ENCODE data around the gene C12orf57. TPM values are rescaled to one million over a fixed set of nuclear protein-coding genes. Genes with fewer than 3 reads are reported as not detected.

The C12orf57 gene
- total RNA-seq, 2 experiments from 2014 or later = 184 to 185 TPM

GRCh38 chr12:6946920-6947374 is 3.1 kb downstream of the C12orf57 start:
- ChIA-PET CTCF (interaction anchor here (1.4 to 18.6 kb wide), 7 partner anchors 10 to 163 kb away, joined by 4 to 742 read pairs (median 38); partner anchors contain the start of genes C1RL, LPCAT3 and SPSB2), POLR2A (interaction anchor here (0.8 to 20.8 kb wide), 5 partner anchors 9 to 78 kb away, joined by 3 to 1099 read pairs (median 6); partner anchors contain the start of genes LPCAT3 and PTPN6)
- Mint-ChIP-seq H3K4me1 (ENCODE audit: low read depth) (peaks cover 82% of the 10 kb centered on the region), H3K27me3 (ENCODE audit: low read depth) (peaks cover 2% of the 10 kb centered on the region), H3K27ac (peak overlapping the region; percentile 97), H3K4me3 (peak overlapping the region; percentile 88), H3K36me3 (ENCODE audit: low read depth) (peaks cover 24% of the 10 kb centered on the region), H3K9me3 (ENCODE audit: insufficient read depth) (no peaks in the 10 kb centered on the region)
- ATAC-seq (no peak), DNase-seq (no peak)

GRCh38 chr12:6947615-6948014 is 3.8 kb downstream of the C12orf57 start:
- no peaks in the 10 kb centered on the region for H3K9me3 Mint-ChIP-seq (ENCODE audit: insufficient read depth)
- H3K27ac Mint-ChIP-seq = peak overlapping the region; percentile 35
- no peak overlapping the region for H3K4me3 Mint-ChIP-seq
- ATAC-seq = no peak
- H3K36me3 Mint-ChIP-seq (ENCODE audit: low read depth) = peaks cover 29% of the 10 kb centered on the region
- peaks cover 76% of the 10 kb centered on the region for H3K4me1 Mint-ChIP-seq (ENCODE audit: low read depth)
- ChIA-PET POLR2A (interaction anchor here (1.3 to 20.8 kb wide), 3 partner anchors 10 to 79 kb away, joined by 4 to 1099 read pairs (median 7); partner anchors contain the start of gene PTPN6), CTCF (interaction anchor here (1.4 to 18.6 kb wide), 5 partner anchors 11 to 163 kb away, joined by 4 to 742 read pairs (median 45); partner anchors contain the start of genes C1RL and LPCAT3)
- DNase-seq = no peak
- peaks cover 2% of the 10 kb centered on the region for H3K27me3 Mint-ChIP-seq (ENCODE audit: low read depth)

GRCh38 chr12:6948873-6949594 is 5.2 kb downstream of the C12orf57 start:
- ChIA-PET POLR2A (interaction anchor here (1.0 to 20.8 kb wide), 3 partner anchors 4 to 22 kb away, joined by 3 to 1099 read pairs (median 1099); partner anchors contain the start of genes C12orf57, PTPN6 and RNU7-1), CTCF (interaction anchor here (0.8 to 18.6 kb wide), 6 partner anchors 11 to 164 kb away, joined by 3 to 742 read pairs (median 6); partner anchors contain the start of gene SPSB2)
- H3K27me3 Mint-ChIP-seq (ENCODE audit: low read depth) = no peaks in the 10 kb centered on the region
- H3K36me3 Mint-ChIP-seq (ENCODE audit: low read depth) = peaks cover 38% of the 10 kb centered on the region
- no peak for DNase-seq
- peaks cover 67% of the 10 kb centered on the region for H3K4me1 Mint-ChIP-seq (ENCODE audit: low read depth)
- no peaks in the 10 kb centered on the region for H3K9me3 Mint-ChIP-seq (ENCODE audit: insufficient read depth)
- H3K4me3 Mint-ChIP-seq = peak overlapping the region; percentile 37
- ATAC-seq = no peak
- H3K27ac Mint-ChIP-seq = peak overlapping the region; percentile 84

- peak overlapping the region; percentile 98 for H3K27ac Mint-ChIP-seq
- H3K4me3 Mint-ChIP-seq = peak overlapping the region; percentile 99
- H3K9me3 Mint-ChIP-seq (ENCODE audit: insufficient read depth) = no peaks in the 10 kb centered on the region
- H3K27me3 Mint-ChIP-seq (ENCODE audit: low read depth) = no peaks in the 10 kb centered on the region
- peaks cover 49% of the 10 kb centered on the region for H3K36me3 Mint-ChIP-seq (ENCODE audit: low read depth)
- peak; percentile 63 for DNase-seq
- peaks cover 68% of the 10 kb centered on the region for H3K4me1 Mint-ChIP-seq (ENCODE audit: low read depth)
- CTCF ChIA-PET = interaction anchor here (1.6 to 18.6 kb wide), 6 partner anchors 10 to 163 kb away, joined by 4 to 742 read pairs (median 10); partner anchors contain the start of gene LPCAT3
- no peak for ATAC-seq
- POLR2A ChIA-PET = interaction anchor here (0.7 to 20.8 kb wide), 4 partner anchors 5 to 83 kb away, joined by 4 to 1099 read pairs (median 552); partner anchors contain the start of genes C12orf57, PTPN6, RNU7-1 and TPI1
Observed at GRCh38 chr12:6950401-6950801, 6.6 kb downstream of the C12orf57 start.

DNA sequence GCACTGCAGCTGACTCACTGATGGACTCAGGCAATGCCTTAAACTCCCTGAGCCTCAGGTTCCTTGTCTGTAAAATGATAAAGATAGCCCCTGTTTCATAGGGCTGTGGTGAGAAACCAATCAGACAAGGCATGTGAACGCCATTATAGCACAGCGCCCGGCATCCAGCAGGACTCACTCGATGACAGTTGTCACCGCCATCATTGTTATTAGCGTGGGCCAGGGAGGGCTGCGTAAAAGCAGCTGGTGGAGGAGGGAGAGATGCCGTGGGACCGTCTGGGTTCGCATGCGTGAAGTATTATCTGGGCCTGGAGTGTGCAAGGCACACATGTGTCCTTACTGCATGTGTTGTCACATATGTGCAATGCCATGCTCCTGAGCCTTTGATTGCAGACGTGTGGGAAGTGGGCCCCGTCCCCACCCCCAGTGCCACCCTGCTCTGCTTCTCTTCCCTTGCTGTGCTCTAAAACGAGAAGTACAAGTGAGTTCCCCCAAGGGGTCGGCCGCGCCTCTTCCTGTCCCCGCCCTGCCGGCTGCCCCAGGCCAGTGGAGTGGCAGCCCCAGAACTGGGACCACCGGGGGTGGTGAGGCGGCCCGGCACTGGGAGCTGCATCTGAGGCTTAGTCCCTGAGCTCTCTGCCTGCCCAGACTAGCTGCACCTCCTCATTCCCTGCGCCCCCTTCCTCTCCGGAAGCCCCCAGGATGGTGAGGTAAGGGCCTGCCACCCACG is 7.2 kb downstream of the C12orf57 start, which contains the start of gene PTPN6:
PTPN6 (plus strand) TSS at position 546 of the 730 bp plus-strand sequence; CDS start at position 703, 157 bp downstream.
- peak; percentile 9 for ATAC-seq
- peak; percentile 82 for DNase-seq
- Mint-ChIP-seq H3K4me1 (ENCODE audit: low read depth) (peaks cover 68% of the 10 kb centered on the region), H3K27ac (peak within 1 kb of the TSS; percentile 98), H3K4me3 (peak within 1 kb of the TSS; percentile 99), H3K9me3 (ENCODE audit: insufficient read depth) (no peaks in the 10 kb centered on the region), H3K27me3 (ENCODE audit: low read depth) (no peaks in the 10 kb centered on the region), H3K36me3 (ENCODE audit: low read depth) (peaks cover 51% of the 10 kb centered on the region)
- POLR2A ChIA-PET = interaction anchor here (0.6 to 20.8 kb wide), 9 partner anchors 5 to 157 kb away, joined by 3 to 1099 read pairs (median 4); partner anchors contain the start of genes C12orf57, C1RL, CDCA3 and PTPN6
- CTCF ChIA-PET = interaction anchor here (1.0 to 18.6 kb wide), 8 partner anchors 9 to 238 kb away, joined by 3 to 742 read pairs (median 9); partner anchors contain the start of genes LPCAT3 and PEX5

DNA sequence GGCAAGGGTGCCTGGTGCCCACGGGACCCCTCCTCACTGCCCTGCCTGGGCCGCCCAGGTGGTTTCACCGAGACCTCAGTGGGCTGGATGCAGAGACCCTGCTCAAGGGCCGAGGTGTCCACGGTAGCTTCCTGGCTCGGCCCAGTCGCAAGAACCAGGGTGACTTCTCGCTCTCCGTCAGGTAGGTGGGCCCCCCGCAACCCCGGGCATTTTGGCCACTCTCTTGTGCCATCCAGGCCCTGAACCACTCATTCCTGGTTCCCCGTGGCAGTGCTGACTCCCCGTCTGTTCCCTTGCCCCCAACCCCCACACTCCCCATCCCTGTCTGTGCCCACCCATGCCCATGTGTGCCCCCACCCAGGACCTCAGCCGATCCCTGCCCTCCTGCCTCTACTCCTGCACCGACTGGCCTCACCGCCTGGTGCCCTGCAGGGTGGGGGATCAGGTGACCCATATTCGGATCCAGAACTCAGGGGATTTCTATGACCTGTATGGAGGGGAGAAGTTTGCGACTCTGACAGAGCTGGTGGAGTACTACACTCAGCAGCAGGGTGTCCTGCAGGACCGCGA is 7.8 kb downstream of the C12orf57 start:
- Mint-ChIP-seq H3K27ac (peak overlapping the region; percentile 98), H3K9me3 (ENCODE audit: insufficient read depth) (no peaks in the 10 kb centered on the region)

DNA sequence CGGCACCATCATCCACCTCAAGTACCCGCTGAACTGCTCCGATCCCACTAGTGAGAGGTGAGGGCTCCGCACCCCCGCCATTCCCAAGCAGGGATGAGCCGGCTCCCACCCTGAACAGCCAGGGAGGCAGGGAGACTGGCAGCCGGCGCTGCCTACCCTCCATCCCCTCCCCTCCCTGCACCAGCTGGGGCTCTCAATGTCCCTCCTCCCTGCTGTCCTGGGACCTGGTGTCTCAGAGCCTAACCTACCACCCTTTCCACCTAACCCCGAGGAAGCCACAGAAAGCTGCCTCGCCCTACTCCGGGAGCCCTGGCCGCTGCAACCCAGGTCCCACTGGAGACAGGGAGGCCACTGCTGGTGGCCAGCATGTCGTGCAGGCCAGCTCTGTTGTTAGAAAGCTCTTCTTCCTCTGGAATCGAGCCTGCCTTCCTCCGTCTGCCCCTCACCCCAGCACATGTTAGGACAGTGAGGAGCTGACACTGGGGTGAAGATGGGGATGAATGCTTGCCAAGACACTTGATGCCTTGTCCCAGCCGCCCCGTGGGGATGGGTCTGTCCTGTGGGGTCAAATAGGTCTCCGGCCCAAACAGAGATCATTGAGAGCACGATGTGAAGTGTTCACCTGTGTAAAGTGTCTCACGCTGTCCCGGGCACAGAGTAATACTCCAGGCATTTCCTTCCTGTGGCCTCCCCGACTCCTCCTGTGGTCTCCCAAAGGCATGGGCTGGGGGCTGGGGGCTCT is 8.5 kb downstream of the C12orf57 start:
- ATAC-seq = peak; percentile 5
- Mint-ChIP-seq H3K9me3 (ENCODE audit: insufficient read depth) (no peaks in the 10 kb centered on the region), H3K36me3 (ENCODE audit: low read depth) (peaks cover 62% of the 10 kb centered on the region), H3K4me3 (peak overlapping the region; percentile 99), H3K27me3 (ENCODE audit: low read depth) (no peaks in the 10 kb centered on the region), H3K27ac (peak overlapping the region; percentile 98), H3K4me1 (ENCODE audit: low read depth) (peaks cover 69% of the 10 kb centered on the region)
- ChIA-PET POLR2A (interaction anchor here (0.6 to 20.8 kb wide), 8 partner anchors 5 to 983 kb away, joined by 3 to 1099 read pairs (median 6); partner anchors contain the start of genes C12orf57, C1RL, CDCA3 and PTPN6), CTCF (interaction anchor here (1.1 to 18.6 kb wide), 6 partner anchors 8 to 161 kb away, joined by 4 to 742 read pairs (median 12); partner anchors contain the start of genes C12orf57, LPCAT3 and RNU7-1)
- DNase-seq = no peak

More for the DNA sequence above, 7.8 kb downstream of the C12orf57 start:
- peak; percentile 43 for DNase-seq
- Mint-ChIP-seq H3K27me3 (ENCODE audit: low read depth) (no peaks in the 10 kb centered on the region), H3K4me3 (peak overlapping the region; percentile 99), H3K4me1 (ENCODE audit: low read depth) (peaks cover 68% of the 10 kb centered on the region), H3K36me3 (ENCODE audit: low read depth) (peaks cover 55% of the 10 kb centered on the region)
- peak; percentile 3 for ATAC-seq
- POLR2A ChIA-PET = interaction anchor here (0.6 to 20.8 kb wide), 11 partner anchors 6 to 984 kb away, joined by 3 to 1099 read pairs (median 4); partner anchors contain the start of genes C12orf57, C1RL, CDCA3 and PTPN6
- CTCF ChIA-PET = interaction anchor here (1.0 to 18.6 kb wide), 9 partner anchors 8 to 238 kb away, joined by 3 to 742 read pairs (median 9); partner anchors contain the start of genes C12orf57, LPCAT3, PEX5 and RNU7-1

DNA sequence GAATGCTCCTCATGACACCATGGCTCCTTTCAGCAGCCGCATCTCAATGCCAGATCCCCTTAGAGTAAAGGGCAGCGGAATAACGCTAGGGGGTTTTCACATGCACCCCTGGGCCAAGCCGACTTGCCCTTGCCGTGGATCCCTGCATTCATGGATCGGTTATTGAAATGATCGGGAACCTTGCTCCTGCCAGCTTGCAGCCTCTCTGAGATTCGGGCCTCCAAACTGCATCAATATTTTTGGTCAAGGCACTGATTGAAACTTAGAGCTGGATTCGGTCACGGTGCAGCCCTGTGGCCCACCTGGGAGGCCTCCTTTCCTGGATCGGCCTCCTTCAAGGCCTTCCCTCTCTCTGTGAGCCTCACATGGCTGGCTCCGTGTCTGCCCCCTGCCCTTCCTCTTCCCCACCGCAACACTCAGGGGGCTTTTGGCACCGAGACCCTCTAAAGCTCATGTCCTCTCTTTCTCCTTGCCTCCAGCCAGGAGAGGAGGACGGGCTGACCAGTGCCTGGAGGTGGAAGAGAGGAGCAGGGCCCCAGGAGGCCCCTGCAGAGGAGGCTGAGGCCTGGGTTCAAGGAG is 9.1 kb downstream of the C12orf57 start:
- Mint-ChIP-seq H3K4me3 (peak overlapping the region; percentile 99), H3K4me1 (ENCODE audit: low read depth) (peaks cover 71% of the 10 kb centered on the region), H3K27me3 (ENCODE audit: low read depth) (no peaks in the 10 kb centered on the region), H3K9me3 (ENCODE audit: insufficient read depth) (no peaks in the 10 kb centered on the region), H3K36me3 (ENCODE audit: low read depth) (peaks cover 68% of the 10 kb centered on the region), H3K27ac (peak overlapping the region; percentile 98)
- ChIA-PET CTCF (interaction anchor here (1.1 to 18.6 kb wide), 5 partner anchors 7 to 160 kb away, joined by 4 to 742 read pairs (median 12); partner anchors contain the start of genes C12orf57, LPCAT3 and RNU7-1), POLR2A (interaction anchor here (0.9 to 20.8 kb wide), 5 partner anchors 5 to 155 kb away, joined by 3 to 1099 read pairs (median 15); partner anchors contain the start of genes C12orf57, C1RL, PTPN6 and RNU7-1)
- ATAC-seq (no peak), DNase-seq (peak; percentile 47)

- Mint-ChIP-seq H3K4me1 (ENCODE audit: low read depth) (peaks cover 71% of the 10 kb centered on the region), H3K27ac (peak overlapping the region; percentile 98), H3K27me3 (ENCODE audit: low read depth) (no peaks in the 10 kb centered on the region), H3K9me3 (ENCODE audit: insufficient read depth) (no peaks in the 10 kb centered on the region), H3K4me3 (peak overlapping the region; percentile 99), H3K36me3 (ENCODE audit: low read depth) (peaks cover 76% of the 10 kb centered on the region)
- DNase-seq = peak; percentile 91
- ATAC-seq = peak; percentile 40
- ChIA-PET POLR2A (interaction anchor here (0.9 to 20.8 kb wide), 5 partner anchors 4 to 155 kb away, joined by 3 to 1099 read pairs (median 15); partner anchors contain the start of genes C12orf57, C1RL, PTPN6 and RNU7-1), CTCF (interaction anchor here (0.7 to 18.6 kb wide), 7 partner anchors 7 to 81 kb away, joined by 3 to 742 read pairs (median 12); partner anchors contain the start of genes C12orf57, PTPN6, RNU7-1 and SPSB2)
Observed at GRCh38 chr12:6953442-6954315, 9.9 kb downstream of the C12orf57 start.
